HG03439 (cell line): ENCODE results near the gene ACAD8.

Experiments
- ATAC-seq: cut with Tn5 transposase; IDR thresholded peaks from one replicate; pipeline ENCODE4 v1.9.1; 2021; ENCODE audit warnings: mild to moderate bottlenecking, moderate library complexity; ENCODE audit not compliant: unreplicated experiment

The ACAD8 gene

GRCh38 chr11:134288486-134288885 is 35.1 kb downstream of the ACAD8 start:
- ATAC-seq: no peak

- no peak for ATAC-seq
These were observed 35.8 kb downstream of the ACAD8 start for GRCh38 chr11:134289167-134289566.

GRCh38 chr11:134289789-134290188 is 36.4 kb downstream of the ACAD8 start:
- ATAC-seq: no peak

GRCh38 chr11:134290646-134291045 is 37.3 kb downstream of the ACAD8 start:
- no peak for ATAC-seq

- ATAC-seq: no peak
These were observed 37.8 kb downstream of the ACAD8 start for GRCh38 chr11:134291196-134291595.

GRCh38 chr11:134292661-134293060 is 39.3 kb downstream of the ACAD8 start:
- ATAC-seq: no peak

- ATAC-seq: no peak
These were observed 40.0 kb downstream of the ACAD8 start for GRCh38 chr11:134293119-134294113.

GRCh38 chr11:134294664-134295063 is 41.3 kb downstream of the ACAD8 start:
- no peak for ATAC-seq

- ATAC-seq: no peak
These were observed 58.9 kb downstream of the ACAD8 start for GRCh38 chr11:134312223-134312622.

- ATAC-seq: no peak
These were observed 59.4 kb downstream of the ACAD8 start for GRCh38 chr11:134312807-134313206.

- no peak for ATAC-seq
These were observed 60.0 kb downstream of the ACAD8 start for GRCh38 chr11:134313379-134313778.

GRCh38 chr11:134313821-134314607 is 60.6 kb downstream of the ACAD8 start:
- ATAC-seq: no peak
